ENCODE results near the gene SEPSECS.

SEPSECS gene

GRCh38 chr4:25159837-25160713 lies at the start of gene SEPSECS (continued):
- TF ChIP-seq ZSCAN5A (tag by site-specific recombination; IDR thresholded peaks at IDR 0.05) (peak; percentile 55; the same call in 1 of the 2 replicates), SETDB1 (IDR thresholded peaks at IDR 0.05; ENCODE audit: insufficient read length, low read length) (no peak), TSHZ1 (tag by site-specific recombination; IDR thresholded peaks at IDR 0.05; ENCODE audit: borderline replicate concordance) (no peak), KLF9 (tag by site-specific recombination; IDR thresholded peaks at IDR 0.05; ENCODE audit: low read depth) (no peak), ZFP41 (tag by site-specific recombination; IDR thresholded peaks at IDR 0.05; ENCODE audit: borderline replicate concordance) (no peak), ZNF837 (tag by site-specific recombination; IDR thresholded peaks at IDR 0.05) (no peak), ZNF843 (tag by site-specific recombination; IDR thresholded peaks at IDR 0.05) (no peak), ZBTB8A (tag by site-specific recombination; IDR thresholded peaks at IDR 0.05) (no peak), ZNF623 (tag by site-specific recombination; IDR thresholded peaks at IDR 0.05) (no peak), ZNF501 (tag by site-specific recombination; IDR thresholded peaks at IDR 0.05) (peak; percentile 91), GLIS1 (tag by site-specific recombination; IDR thresholded peaks at IDR 0.05) (peak; percentile 38; the same call in 1 of the 2 replicates), ZNF112 (tag by site-specific recombination; IDR thresholded peaks at IDR 0.05) (no peak), SALL2 (tag by site-specific recombination; IDR thresholded peaks at IDR 0.05; ENCODE audit: borderline replicate concordance) (no peak), ZNF140 (tag by site-specific recombination; IDR thresholded peaks at IDR 0.05) (no peak), ZNF10 (tag by site-specific recombination; IDR thresholded peaks at IDR 0.05) (no peak), ZNF658 (tag by site-specific recombination; IDR thresholded peaks at IDR 0.05) (no peak), ZNF626 (tag by site-specific recombination; IDR thresholded peaks at IDR 0.05) (no peak), ZSCAN16 (tag by site-specific recombination; IDR thresholded peaks at IDR 0.05) (no peak), MYNN (tag by site-specific recombination; IDR thresholded peaks at IDR 0.05; ENCODE audit: borderline replicate concordance) (no peak), ZNF169 (tag by site-specific recombination; IDR thresholded peaks at IDR 0.05) (no peak), ZNF76 (tag by site-specific recombination; IDR thresholded peaks at IDR 0.05; ENCODE audit: borderline replicate concordance, low read depth) (peak; percentile 89), SP7 (tag by site-specific recombination; IDR thresholded peaks at IDR 0.05) (peak; percentile 55; the same call in 1 of the 2 replicates), ZNF777 (tag by site-specific recombination; IDR thresholded peaks at IDR 0.05; ENCODE audit: borderline replicate concordance) (peak; percentile 96), INSM2 (tag by site-specific recombination; IDR thresholded peaks at IDR 0.05) (no peak; the same call in 1 of the 2 replicates)
- TF ChIP-seq, protein P1, sequence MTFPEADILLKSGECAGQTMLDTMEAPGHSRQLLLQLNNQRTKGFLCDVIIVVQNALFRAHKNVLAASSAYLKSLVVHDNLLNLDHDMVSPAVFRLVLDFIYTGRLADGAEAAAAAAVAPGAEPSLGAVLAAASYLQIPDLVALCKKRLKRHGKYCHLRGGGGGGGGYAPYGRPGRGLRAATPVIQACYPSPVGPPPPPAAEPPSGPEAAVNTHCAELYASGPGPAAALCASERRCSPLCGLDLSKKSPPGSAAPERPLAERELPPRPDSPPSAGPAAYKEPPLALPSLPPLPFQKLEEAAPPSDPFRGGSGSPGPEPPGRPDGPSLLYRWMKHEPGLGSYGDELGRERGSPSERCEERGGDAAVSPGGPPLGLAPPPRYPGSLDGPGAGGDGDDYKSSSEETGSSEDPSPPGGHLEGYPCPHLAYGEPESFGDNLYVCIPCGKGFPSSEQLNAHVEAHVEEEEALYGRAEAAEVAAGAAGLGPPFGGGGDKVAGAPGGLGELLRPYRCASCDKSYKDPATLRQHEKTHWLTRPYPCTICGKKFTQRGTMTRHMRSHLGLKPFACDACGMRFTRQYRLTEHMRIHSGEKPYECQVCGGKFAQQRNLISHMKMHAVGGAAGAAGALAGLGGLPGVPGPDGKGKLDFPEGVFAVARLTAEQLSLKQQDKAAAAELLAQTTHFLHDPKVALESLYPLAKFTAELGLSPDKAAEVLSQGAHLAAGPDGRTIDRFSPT (tag by site-specific recombination; IDR thresholded peaks at IDR 0.05) = no peak
- TF ChIP-seq, protein P2, sequence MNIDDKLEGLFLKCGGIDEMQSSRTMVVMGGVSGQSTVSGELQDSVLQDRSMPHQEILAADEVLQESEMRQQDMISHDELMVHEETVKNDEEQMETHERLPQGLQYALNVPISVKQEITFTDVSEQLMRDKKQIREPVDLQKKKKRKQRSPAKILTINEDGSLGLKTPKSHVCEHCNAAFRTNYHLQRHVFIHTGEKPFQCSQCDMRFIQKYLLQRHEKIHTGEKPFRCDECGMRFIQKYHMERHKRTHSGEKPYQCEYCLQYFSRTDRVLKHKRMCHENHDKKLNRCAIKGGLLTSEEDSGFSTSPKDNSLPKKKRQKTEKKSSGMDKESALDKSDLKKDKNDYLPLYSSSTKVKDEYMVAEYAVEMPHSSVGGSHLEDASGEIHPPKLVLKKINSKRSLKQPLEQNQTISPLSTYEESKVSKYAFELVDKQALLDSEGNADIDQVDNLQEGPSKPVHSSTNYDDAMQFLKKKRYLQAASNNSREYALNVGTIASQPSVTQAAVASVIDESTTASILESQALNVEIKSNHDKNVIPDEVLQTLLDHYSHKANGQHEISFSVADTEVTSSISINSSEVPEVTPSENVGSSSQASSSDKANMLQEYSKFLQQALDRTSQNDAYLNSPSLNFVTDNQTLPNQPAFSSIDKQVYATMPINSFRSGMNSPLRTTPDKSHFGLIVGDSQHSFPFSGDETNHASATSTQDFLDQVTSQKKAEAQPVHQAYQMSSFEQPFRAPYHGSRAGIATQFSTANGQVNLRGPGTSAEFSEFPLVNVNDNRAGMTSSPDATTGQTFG (tag by site-specific recombination; IDR thresholded peaks at IDR 0.05; ENCODE audit: borderline replicate concordance) = no peak
